GM19455 (cell line): ENCODE results near the gene CHMP4A.
A peak's percentile ranks its signal among the peaks of the same experiment; 100 is the strongest.
"Not testable (repeated sequence)": the region's sequence is repeated elsewhere in the genome, so short reads cannot be mapped to it uniquely, and the experiment has no call there.

ENCODE experiments used
- ATAC-seq: cut with Tn5 transposase; IDR thresholded peaks from one replicate; pipeline ENCODE4 v1.9.1; 2021; ENCODE audit not compliant: unreplicated experiment

CHMP4A gene

GRCh38 chr14:24226473-24226872, 13.2 kb upstream of the CHMP4A start:
- ATAC-seq, result no peak

- no peak for ATAC-seq
Measured at GRCh38 chr14:24224618-24225071, 11.4 kb upstream of the CHMP4A start.

GRCh38 chr14:24222987-24223386, 9.7 kb upstream of the CHMP4A start:
- not testable (repeated sequence) for ATAC-seq

GRCh38 chr14:24219521-24219920, 6.2 kb upstream of the CHMP4A start:
- ATAC-seq, result no peak

GRCh38 chr14:24219080-24219479, 5.8 kb upstream of the CHMP4A start:
- ATAC-seq, result no peak

GRCh38 chr14:24216876-24217275, 3.6 kb upstream of the CHMP4A start:
- not testable (repeated sequence) for ATAC-seq

GRCh38 chr14:24216345-24216699, 3.0 kb upstream of the CHMP4A start:
- no peak for ATAC-seq

- ATAC-seq, result peak; percentile 62
Measured at GRCh38 chr14:24215495-24216344, 2.4 kb upstream of the CHMP4A start, which contains the start of gene MDP1. MDP1 (minus strand) TSS chr14:24216066; CDS start chr14:24215955, 111 bp downstream.

- no peak for ATAC-seq
Measured at GRCh38 chr14:24213866-24214662, 776 bp upstream of the CHMP4A start.

GRCh38 chr14:24211311-24211710, 2.0 kb downstream of the CHMP4A start:
- no peak for ATAC-seq

GRCh38 chr14:24207625-24208024, 5.7 kb downstream of the CHMP4A start:
- ATAC-seq, result no peak

GRCh38 chr14:24207104-24207551, 6.2 kb downstream of the CHMP4A start:
- ATAC-seq, result no peak

- no peak for ATAC-seq
Measured at GRCh38 chr14:24206260-24207103, 6.8 kb downstream of the CHMP4A start.

GRCh38 chr14:24204163-24205146, 8.8 kb downstream of the CHMP4A start:
- no peak for ATAC-seq

GRCh38 chr14:24203249-24203886, 9.9 kb downstream of the CHMP4A start:
- not testable (repeated sequence) for ATAC-seq

- not testable (repeated sequence) for ATAC-seq
Measured at GRCh38 chr14:24202538-24202937, 10.8 kb downstream of the CHMP4A start.

- ATAC-seq, result no peak
Measured at GRCh38 chr14:24198814-24199524, 14.3 kb downstream of the CHMP4A start.

GRCh38 chr14:24197056-24197450, 16.2 kb downstream of the CHMP4A start:
- ATAC-seq, result no peak
